Ishikawa (cell line): ENCODE measurements around the gene CPNE4.

Experiments used
- CREB1 ChIP-seq: IDR thresholded peaks from 2 replicates; pipeline ENCODE4 v1.6.1; 2012; ENCODE audit warnings: low read depth
- EGR1 ChIP-seq: IDR thresholded peaks from 2 replicates; pipeline ENCODE4 v1.6.1; 2012
- EP300 ChIP-seq: IDR thresholded peaks from 2 replicates; pipeline ENCODE4 v1.6.1; 2012; ENCODE audit warnings: borderline replicate concordance
- NFIC ChIP-seq: IDR thresholded peaks from 2 replicates; pipeline ENCODE4 v1.6.1; 2012
- TAF1 ChIP-seq: IDR thresholded peaks from 2 replicates; pipeline ENCODE4 v1.6.1; 2012; ENCODE audit warnings: low read depth, mild to moderate bottlenecking
- TF ChIP-seq, protein P1 (sequence below): IDR thresholded peaks from 2 replicates; pipeline ENCODE4 v1.6.1; 2012; ENCODE audit warnings: low read depth, mild to moderate bottlenecking
- TF ChIP-seq, protein P2 (sequence below): IDR thresholded peaks from 2 replicates; pipeline ENCODE4 v1.6.1; 2012

DNA sequence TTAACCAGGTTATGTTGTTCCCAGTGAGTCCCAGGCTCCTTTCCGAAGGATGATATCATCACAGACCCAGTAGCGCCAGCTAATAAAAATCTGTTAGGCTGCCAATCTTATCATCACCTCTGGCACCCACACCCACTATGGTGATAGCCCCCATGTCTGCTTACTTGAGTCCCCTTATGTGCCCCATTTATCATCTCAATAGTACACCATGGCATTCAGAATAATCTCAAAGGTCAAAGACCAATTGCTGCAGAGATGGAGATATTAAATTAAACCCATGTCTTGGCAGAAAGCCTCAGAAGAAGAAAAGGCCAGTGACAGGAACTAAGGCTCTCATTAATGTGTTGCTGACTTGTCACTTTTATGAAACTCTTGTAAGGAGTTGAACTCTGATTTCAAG, 32.8 kb downstream of the CPNE4 start:
- TF ChIP-seq, protein P1, sequence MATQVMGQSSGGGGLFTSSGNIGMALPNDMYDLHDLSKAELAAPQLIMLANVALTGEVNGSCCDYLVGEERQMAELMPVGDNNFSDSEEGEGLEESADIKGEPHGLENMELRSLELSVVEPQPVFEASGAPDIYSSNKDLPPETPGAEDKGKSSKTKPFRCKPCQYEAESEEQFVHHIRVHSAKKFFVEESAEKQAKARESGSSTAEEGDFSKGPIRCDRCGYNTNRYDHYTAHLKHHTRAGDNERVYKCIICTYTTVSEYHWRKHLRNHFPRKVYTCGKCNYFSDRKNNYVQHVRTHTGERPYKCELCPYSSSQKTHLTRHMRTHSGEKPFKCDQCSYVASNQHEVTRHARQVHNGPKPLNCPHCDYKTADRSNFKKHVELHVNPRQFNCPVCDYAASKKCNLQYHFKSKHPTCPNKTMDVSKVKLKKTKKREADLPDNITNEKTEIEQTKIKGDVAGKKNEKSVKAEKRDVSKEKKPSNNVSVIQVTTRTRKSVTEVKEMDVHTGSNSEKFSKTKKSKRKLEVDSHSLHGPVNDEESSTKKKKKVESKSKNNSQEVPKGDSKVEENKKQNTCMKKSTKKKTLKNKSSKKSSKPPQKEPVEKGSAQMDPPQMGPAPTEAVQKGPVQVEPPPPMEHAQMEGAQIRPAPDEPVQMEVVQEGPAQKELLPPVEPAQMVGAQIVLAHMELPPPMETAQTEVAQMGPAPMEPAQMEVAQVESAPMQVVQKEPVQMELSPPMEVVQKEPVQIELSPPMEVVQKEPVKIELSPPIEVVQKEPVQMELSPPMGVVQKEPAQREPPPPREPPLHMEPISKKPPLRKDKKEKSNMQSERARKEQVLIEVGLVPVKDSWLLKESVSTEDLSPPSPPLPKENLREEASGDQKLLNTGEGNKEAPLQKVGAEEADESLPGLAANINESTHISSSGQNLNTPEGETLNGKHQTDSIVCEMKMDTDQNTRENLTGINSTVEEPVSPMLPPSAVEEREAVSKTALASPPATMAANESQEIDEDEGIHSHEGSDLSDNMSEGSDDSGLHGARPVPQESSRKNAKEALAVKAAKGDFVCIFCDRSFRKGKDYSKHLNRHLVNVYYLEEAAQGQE: no peak
- TF ChIP-seq TAF1: no peak
- TF ChIP-seq EGR1: no peak
- TF ChIP-seq, protein P2, sequence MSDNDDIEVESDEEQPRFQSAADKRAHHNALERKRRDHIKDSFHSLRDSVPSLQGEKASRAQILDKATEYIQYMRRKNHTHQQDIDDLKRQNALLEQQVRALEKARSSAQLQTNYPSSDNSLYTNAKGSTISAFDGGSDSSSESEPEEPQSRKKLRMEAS: no peak
- TF ChIP-seq CREB1: no peak
- no peak for TF ChIP-seq EP300
- no peak for TF ChIP-seq NFIC
